GM04504 (cell line): Measurements from ENCODE around the gene MTRFR.
"Not testable (repeated sequence)": the region's sequence is repeated elsewhere in the genome, so short reads cannot be mapped to it uniquely, and the experiment has no call there.

ENCODE experiments used
- DNase-seq: peaks from one replicate; pipeline ENCODE4 v3.0.0-alpha.2; 2012; ENCODE audit warnings: low read depth

Gene MTRFR

DNA sequence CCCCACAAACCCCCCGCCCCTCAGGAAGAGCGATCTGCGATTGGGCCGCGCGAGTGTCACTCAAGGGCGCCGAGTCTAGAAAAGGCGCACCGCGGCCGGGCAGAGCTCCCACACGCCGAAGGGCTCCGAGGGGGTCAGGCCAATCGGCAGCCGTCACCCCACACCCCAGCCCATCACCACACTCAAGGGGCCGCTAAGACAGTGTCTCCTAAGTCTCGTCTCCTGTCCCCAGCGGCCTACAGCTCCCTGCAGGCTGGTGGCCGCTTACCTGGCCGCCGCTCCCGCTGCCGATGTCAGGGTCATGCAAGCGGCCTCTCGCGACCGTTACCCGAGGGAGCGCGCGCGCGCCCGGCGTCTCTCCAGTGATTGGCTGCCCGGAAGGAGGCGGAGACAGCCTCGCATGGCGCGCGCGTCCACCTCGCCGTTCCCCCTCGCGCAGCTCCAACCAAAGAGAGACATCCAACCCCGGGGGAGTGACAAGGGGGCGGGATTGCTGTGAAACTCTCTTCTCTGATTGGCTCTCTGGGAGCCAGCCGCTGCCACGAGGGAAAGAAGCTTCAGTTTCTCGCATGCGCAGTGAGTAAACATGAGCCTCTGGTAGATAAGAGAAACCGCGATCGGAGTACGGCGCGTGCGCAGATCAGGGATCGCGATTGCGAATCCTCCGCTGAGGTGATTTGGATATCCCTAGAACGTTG is at the start of gene MTRFR, which contains the start of gene MPHOSPH9:
TSS of gene MTRFR (plus strand) at position 630 of the 698 bp plus-strand sequence. CDS start 20,239 bp downstream, outside the sequence.
TSS of gene MPHOSPH9 (minus strand) at position 335 of the 698 bp plus-strand sequence. CDS start 2,777 bp downstream, outside the sequence.
- DNase-seq = peak; percentile 99

GRCh38 chr12:123187637-123188036 is 45.6 kb upstream of the MTRFR start:
- no peak for DNase-seq

DNA sequence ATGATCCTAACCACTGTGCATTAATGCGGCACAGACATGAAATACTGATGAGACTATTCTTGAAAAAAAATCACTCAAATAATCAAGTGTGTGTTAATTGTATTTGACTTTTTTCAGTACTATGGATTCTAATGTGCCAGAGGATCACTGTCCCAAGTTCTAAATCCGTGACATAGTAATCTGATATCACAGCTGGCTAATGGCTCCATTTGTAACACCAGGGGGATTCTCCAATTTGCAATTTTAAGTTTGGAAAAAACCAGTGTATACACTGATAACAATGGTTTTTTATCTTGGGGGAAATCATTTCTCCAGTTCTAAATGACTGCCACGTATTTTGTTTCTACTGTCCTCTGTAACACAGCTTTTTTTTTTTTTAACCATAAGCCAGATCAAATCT is 33.3 kb upstream of the MTRFR start:
- no peak for DNase-seq

- no peak for DNase-seq
Observed at GRCh38 chr12:123200414-123200813, 32.8 kb upstream of the MTRFR start.

GRCh38 chr12:123206794-123207193 is 26.4 kb upstream of the MTRFR start:
- DNase-seq = peak; percentile 6

DNA sequence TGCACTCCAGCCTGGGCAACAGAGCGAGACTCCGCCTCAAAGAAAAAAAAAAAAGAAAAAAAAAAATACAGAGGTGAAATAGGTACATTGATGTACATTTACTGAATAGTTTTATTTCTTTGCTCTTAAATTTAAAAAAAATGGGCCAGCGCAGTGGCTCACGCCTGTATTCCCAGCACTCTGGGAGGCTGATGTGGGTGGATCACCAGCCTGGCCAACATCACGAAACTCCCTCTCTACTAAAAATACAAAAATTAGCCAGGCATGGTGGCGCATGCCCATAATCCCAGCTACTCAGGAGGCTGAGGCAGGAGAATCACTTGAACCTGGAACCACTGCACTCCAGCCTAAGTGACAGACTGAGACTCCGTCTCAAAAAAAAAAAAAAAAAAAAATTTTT is 25.4 kb upstream of the MTRFR start:
- not testable (repeated sequence) for DNase-seq

- DNase-seq = no peak
Observed at GRCh38 chr12:123223241-123223668, 10.0 kb upstream of the MTRFR start.

DNA sequence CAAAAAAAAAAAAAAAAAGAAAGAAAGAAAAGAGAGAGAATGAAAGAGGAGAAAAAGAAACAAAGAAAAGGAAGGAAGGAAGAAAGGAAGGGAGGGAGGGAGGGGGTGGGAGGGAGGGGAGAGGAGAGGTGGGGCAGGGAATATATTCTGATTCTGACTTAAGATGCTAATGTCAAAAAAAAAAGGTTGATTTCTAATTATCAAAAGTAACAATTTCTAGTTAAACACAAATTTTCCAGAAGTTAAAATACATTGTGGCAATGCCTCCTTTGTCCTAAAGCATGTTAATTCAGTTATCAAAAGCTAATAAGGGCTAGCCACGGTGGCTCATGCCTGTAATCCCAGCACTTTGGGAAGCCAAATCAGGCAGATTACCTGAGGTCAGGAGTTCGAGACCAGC is 7.8 kb upstream of the MTRFR start:
- no peak for DNase-seq

GRCh38 chr12:123227581-123228258 is 5.5 kb upstream of the MTRFR start:
- DNase-seq = no peak

- no peak for DNase-seq
Observed at GRCh38 chr12:123229051-123229450, 4.2 kb upstream of the MTRFR start.

DNA sequence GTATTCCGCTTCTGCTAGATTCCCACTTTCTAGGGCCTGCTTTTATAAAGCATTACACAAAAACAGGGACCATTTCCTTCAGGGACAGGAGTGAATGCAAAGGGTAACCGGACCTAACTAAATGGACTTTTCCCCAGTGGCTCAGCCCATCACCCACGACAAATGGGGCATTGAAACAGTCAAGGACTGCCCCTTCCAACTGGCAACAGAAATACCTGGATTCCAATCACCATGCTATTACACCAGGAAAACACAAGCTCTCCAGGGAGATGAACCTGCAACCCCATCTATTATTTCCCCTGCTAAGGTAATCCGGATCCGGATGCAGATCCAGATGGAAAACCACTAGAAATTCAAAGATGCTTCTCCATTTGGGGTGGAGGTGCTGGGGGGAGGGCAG is 1.3 kb upstream of the MTRFR start:
- no peak for DNase-seq

GRCh38 chr12:123232472-123232806 is 797 bp upstream of the MTRFR start:
- DNase-seq = no peak

DNA sequence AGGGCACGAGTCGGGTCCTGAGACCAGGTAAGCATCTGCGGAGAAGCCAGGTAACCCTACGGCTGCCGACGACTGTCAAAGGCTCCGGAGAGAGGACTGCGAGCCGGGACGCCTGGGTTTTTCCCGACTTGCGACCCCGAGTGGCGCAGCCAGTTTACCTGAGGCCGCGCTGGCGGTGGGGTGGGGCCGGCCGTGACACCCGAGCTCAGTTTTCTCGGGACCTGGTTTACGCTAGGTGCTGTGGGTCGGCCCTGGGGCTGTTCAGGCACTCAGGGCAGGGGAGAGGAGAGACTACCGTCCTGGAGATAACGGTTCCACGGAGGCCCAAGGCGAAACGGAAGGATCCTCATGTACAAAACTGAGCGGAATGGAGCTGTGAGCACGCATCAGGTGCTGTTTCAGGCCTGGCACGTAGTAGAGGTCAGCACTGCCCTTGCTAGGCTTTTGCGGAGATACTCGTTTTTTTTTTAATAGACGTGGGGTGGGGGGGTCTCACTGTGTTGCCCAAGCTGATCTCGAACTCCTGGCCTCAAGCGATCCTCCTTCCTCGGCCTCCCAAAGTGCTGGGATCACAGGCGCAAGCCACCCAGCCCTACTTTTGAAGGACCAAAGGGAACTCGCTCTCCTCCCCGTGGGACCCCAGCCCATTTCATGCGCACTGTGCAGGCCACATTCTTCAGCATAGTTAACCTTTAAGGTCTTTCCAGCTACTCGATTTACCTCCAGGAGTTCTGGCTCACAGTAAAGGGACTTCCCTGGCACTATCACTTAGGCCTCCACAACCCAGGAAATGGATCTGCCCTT is 471 bp downstream of the MTRFR start:
- DNase-seq = no peak

- peak; percentile 38 for DNase-seq
Observed at GRCh38 chr12:123237646-123238329, 4.6 kb downstream of the MTRFR start.

GRCh38 chr12:123238330-123238682 is 5.1 kb downstream of the MTRFR start:
- no peak for DNase-seq

- DNase-seq = no peak
Observed at GRCh38 chr12:123238961-123239360, 5.7 kb downstream of the MTRFR start.

GRCh38 chr12:123242116-123242904 is 9.1 kb downstream of the MTRFR start:
- no peak for DNase-seq

DNA sequence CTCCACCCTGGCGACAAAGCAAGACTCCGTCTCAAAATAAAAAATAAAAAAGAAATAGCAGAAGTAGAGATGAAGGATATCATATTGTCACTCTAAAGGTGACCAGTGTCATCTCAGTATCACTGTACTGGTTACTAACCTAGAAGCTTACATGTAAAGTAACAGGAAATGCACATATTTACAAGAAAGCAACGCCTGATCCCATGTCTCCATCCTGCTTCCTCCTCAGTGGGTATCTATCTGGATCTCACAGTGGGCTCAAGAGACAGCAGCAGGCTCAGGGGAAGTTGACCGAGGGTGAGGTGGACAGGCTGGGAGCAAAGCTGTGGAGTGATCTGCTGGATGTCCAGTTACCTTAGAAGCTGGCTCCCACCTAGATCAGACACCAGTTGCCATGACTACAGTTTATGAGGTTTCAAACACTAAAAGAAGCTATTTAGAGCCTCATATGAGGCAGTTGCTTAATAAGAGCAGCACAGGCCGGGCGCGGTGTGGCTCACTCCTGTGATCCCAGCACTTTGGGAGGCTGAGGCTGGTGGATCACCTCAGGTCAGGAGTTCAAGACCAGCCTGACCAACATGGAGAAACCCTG is 10.5 kb downstream of the MTRFR start:
- no peak for DNase-seq

- no peak for DNase-seq
Observed at GRCh38 chr12:123245678-123246077, 12.4 kb downstream of the MTRFR start.

DNA sequence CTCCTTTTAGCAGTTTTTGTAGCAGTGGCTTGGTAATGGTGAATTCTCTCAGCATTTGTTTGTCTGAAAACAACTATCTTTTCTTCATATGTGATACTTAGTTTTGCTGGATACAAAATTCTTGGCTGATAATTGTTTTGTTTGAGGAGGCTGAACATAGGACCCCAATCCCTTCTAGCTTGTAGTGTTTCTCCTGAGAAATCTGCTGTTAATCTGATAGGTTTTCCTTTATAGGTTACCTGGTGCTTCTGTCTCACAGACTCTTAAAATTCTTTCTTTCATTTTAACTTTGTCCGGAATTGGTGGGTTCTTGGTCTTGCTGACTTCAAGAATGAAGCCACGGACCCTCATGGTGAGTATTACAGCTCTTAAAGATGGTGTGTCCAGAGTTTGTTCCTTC is 14.9 kb downstream of the MTRFR start:
- not testable (repeated sequence) for DNase-seq
